Measurements from ENCODE around the gene BBS12.
A peak's percentile ranks its signal among the peaks of the same experiment; 100 is the strongest.

Gene BBS12

DNA sequence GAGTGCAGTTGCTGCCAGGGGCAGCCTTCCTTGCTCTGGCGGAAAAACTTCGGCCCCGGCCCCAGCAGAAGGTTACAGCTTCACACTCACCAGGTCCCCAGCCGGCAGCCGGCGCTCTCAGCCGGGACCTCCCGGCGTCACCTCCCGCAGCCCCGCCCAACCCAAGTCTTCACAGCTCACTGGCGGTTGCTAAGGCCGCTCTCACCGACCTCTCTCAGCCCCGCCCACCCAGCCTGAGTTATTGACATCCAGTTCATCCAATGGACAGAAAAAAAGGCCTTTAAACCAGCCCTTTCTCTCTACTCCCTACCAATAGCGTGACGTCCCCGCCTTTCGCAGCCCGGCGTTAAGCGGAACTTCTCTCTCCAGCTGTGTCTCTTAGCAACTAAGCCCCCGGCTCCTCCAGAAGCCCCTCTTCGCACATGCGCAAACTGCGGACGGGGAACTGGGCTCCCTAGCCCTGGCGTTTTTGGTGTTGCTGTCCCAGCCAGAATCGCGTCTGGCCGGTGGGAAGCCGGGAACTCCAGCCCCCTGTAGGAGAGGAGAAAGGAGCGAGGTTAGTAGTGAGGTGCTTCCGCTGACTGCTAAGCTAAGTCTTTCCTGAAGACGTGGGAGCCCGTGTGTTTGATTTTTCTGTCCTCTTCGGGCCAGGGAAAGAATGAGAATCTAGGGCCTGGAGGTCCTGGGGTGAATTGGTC lies at the start of gene BBS12:
Gene BBS12 (plus strand): TSS at position 376 of the 698 bp plus-strand sequence. CDS start 9,189 bp downstream, outside the sequence.
- peak; percentile 88 for DNase-seq

DNA sequence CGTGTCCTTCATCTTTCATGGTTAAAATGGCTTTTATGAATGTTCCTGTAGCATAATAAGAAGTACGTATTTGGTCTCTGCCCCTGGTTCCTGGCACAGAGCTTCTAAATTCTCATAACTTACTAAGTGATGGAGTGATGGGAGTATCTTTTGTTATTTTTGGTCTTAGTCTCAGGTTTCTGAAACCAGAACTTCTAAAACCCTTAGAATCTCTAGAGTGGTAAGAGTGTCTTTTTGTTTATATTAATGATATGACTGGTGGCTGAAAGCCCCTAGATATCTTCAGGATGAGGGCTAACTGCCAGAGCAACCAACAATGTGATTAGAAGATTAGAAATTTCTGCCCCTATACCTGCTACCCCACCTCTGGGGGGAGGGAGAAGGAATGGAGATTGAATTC lies 45.8 kb upstream of the BBS12 start:
- no peak for DNase-seq

DNA sequence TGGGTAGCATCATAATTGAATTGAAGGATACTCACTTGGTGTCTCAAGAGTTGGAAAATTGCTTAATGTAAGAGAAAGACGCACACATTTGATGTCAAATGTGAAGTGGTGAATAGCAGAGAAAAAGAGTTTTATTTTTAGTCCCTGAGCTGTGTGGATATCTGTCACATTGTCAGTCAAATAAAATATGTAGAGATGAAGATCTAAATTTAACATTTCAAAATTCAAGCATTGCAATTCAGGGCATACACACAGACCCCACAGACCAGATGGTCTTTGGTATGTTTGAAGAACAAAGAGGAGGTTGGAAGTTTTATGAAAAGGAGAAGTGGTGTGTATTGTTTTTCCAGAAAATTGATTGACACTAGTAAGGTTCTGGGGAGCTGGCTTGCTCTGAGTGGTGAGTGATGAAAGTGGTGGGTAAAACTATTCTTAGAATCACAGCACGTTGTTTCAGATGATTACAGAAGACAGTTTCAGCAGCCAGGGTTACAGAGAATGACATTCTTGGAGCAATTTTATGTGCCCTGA lies 44.9 kb upstream of the BBS12 start:
- DNase-seq, result no peak

DNA sequence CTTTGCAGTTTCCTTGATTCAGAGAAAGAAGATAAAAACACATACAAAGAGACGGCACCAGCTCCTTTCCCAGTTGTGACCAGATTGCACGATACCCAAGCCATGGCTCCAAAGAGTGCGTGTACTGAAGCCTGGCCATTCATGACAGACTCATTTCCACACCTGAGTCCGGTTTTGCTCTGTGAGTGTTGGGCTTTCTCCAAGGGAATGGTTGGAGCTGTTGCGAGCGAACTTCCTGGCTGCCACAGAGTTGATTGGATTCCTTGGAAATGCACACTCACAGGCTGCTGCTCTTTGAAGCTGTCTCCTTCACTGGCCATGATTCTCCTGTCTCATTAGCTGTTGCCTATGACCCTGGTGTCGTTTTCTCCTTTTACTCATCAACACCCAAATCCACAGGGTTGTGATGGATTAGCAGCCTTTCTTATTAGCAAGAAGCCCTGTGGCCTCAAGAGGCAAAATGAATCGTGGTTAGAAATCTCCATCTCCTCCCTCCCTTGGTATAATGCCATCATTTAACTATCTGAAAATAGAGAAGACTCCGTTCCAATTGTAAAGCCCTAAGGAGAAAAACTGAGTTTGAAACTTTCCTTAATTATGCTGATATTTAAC lies 43.9 kb upstream of the BBS12 start:
- DNase-seq, result no peak

DNA sequence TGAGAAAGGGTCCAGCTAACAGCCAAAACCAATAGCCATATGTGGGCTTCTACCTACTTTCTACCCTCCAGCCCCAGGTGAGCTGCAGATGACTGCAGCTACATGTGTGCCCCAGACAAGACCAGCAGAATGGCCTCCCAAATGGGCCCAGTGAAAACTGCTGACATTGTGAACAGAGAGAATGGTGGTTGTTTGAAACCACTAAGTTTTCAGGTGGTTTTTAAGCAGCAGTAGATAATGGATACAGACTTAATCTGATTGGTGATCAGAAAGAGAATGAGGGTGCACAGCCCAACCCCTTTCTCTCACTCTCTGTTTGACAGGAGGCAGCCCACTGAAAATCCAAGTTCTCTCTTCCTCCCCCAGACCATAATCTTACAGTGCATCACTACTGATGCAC lies 42.5 kb upstream of the BBS12 start:
- DNase-seq, result no peak

DNA sequence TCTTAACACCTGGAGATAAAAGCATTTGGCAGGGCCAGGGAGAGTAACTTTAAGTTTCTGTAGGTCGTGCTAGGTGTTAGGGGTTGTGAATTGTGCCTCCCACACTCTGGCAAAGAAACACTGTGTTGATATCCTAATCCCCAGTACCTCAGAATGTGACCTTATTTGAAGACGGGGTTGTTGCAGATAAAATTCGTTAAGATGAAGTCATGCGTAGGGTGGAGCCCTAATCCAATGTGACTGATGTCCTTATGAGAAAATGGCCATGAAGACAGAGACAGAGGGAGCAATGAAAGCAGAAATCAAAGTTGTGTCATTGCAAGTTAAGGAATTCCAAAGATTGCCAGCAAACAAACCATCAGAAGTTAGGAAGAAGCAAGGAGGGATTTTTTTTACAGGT lies 40.5 kb upstream of the BBS12 start:
- no peak for DNase-seq

DNA sequence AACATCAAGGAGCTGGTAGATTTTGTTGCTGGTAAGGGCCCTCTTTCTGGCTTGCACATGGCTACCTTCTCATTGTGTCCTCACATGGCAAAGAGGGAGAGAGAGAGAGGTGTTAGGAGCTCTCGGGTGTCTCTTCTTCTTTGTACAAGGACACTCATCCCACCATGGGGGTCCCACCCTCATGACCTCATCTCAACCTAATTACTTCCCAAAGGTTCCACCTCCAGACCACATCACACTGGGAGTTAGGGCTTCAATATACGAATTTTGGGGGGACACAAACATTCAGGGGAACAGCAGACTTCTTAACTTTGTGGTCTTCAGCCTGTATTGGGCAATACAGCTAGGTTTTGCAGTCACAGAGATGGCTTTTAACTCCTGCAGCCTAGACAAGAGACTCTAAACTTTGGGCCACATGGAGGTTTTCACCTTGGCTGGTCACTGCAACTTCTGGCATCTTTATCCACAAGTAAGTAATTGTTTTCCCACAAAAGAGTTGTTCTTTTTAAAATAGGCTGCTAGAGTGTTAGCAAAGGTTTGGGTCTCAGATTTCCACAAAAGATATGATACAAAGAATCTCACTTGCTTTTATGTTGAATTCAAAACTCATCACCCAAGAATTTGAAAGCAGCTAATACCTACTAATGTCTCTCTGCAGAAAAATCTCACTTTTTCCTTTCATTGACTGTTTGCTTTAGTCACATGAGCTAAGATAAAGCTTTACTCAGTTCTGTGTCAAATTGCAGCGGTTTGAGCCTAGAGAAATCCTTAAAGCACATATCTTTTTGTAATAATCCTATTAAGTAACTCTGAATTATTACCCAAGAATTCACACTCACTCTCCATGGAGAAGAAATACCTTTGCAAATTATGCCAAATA lies 39.6 kb upstream of the BBS12 start:
- no peak for DNase-seq

DNA sequence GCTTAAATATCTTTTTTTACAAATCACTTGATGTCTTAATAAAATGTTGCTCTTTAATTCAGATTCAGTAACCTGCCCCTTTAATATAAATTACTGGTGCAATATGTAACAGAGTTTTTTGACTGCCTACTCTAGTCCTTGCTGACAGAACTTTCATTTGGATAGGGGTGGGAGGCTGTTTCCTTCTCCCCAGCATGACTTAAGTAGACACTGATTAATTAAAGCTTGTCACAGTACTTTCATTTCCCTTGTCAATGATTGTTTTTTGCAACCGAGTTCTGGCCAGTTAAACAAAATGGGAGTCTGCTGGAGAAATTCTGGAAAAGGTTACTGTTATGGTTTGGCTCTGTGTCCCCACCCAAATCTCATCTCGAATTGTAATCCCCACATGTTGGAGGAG lies 37.3 kb upstream of the BBS12 start:
- no peak for DNase-seq

DNA sequence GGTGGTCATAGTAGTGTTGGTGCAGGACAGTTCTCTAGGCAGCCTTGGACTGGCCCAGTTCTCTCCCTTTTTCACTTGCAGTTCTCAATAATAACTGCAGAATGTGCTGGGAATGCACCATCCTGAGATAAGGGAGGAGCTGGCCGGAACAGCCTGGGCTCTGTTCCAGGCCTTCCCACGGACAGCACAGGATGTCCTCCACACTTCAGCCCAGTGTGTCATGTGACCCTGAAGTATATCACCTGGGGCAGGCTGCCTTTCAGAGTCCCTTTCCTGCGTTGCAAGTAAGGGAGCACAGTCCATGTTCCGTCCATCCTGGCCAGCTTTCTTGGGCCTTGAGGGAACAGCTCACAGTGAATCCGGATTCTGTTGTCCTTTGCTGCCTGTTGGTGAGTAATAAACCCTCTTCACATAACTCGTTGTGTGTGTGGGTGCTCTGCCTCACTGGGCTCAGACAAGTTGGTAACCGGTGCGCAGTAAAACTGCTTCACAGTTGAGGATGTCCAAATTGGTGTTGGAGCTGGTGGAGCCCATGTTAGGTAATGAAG lies 32.3 kb upstream of the BBS12 start:
- no peak for DNase-seq

DNA sequence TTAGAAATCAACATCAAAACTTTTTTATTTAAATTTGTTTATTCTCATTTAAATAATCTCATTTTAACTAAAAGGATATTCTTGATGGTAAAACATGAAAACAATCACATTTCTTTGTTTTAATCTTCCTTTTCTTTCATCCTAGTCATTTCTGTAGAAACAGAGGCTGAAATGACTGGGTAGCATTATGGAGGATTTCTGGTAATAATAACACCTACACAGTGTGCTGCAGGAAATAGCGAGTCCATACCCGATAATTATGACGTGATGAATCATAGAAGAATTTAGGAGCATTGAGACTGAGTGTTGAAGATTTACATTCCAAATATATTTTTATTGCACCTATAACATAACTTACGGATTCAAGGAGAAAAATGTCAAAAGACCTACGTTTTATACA lies 31.4 kb upstream of the BBS12 start:
- DNase-seq, result no peak

DNA sequence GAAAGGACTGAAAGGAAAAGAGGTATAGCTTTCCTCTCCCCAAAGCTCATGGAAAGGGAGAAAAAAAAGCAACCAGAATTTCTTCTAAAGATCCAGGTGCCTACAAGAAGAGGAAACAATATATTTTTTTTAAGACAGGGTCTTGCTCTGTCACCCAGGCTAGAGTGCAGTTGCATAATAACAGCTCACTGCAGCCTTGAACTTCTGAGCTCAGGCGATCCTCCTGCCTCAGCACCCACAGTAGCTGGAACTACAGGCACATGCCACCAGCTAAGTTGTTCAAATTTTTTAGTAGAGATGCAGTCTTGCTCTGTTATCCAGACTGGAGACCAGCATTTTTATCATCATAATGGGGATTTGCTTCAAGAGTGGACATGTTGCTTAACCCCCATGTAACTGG lies 30.5 kb upstream of the BBS12 start:
- DNase-seq, result no peak

DNA sequence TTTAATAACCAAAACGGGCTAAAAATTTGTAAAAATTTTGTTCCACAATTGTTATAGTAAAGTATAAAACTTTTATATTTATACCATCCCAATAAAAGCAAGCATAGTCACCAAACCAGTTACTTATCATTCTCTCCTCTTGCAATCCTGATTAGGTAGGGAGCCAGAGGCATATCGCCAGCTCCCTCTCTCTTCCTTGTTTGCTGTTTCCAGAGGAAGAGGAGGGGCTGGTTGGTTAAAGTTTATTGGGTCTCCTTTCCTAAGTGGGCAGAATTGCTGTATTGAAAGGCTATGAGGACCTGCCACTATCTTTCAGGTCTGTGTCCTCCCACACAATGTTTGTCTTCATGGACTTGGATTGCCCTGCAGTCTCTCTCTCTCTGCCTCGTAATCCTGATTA lies 29.6 kb upstream of the BBS12 start:
- DNase-seq, result no peak

DNA sequence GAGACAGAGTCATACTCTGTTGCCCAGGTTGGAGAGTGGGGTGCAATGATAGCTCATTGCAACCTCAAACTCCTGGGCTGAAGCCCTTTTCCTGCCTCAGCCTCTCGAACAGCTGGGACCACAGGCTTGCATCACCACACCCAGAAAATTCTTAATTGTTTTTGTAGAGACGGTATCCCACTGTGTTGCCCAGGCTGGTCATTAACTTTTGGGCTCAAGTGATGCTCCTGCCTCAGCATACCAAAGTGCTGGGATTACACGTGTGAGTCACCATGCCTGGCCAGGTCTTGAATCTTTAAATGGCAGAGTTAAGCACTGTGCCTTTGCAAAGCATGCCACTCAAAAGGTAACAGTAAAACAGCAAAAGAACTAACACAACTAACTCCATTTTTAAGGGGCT lies 28.6 kb upstream of the BBS12 start:
- no peak for DNase-seq

DNA sequence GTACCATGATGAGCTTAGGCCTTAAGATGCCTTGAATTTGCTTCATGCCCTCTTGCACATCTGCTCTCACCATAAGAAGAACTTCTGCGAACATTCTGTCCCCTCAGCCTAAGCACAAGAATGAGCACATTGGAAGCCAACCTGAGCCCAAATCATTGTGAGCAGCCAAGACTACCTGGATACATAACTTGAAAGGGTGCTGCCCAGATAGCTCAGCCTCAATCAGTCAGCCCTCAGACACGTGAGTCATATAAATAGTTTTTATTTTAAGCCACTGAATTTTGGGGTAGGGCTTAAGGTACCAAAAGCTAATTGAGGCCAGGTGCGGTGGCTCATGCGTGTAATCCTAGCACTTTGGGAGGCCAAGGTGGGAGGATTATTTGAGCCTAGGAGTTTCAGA lies 27.5 kb upstream of the BBS12 start:
- no peak for DNase-seq

DNA sequence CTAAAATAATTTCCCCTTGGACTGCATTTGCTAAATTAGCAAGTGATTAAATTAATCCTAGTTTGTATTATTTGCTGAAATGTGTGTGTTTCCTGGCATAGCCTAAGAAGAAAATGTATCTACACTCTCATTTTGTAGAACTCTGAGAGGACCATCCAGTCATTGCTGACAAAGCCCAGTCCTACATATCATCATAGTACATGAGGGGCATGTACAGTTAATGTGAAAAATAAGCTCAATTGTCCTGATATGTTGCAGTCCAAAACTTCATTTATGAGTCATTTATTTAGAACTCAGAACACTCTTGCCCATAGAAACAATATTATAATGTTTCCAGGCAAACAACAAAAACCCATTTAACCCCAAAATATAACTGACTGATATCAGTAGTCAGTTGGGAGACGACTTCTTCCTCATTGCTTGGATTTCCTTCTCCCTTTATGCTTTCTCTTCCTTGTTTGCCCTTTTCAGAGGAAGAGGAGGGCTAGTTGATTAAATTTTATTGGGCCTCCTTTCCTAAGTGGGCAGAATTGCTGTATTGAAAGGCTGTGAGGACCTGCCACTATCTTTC lies 26.9 kb upstream of the BBS12 start:
- DNase-seq, result no peak

DNA sequence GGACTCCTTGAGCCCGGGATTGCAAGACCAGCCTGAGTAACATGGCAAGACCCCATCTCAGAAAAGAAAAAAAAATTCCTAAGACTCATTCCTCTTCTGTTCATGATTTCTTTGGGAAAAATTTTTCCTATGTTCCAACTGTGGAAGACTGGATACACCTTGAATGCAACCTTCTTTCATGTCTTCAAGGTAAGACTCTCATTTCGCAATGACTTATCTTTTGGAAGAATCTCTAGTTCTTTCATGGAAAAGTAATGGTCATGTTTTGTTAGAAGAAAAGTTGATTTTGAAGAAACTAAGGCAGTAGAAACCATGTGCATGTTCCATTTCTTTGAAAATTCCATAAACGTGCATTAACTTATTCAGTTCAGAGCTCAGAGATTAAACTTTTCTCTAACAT lies 26.0 kb upstream of the BBS12 start:
- no peak for DNase-seq

DNA sequence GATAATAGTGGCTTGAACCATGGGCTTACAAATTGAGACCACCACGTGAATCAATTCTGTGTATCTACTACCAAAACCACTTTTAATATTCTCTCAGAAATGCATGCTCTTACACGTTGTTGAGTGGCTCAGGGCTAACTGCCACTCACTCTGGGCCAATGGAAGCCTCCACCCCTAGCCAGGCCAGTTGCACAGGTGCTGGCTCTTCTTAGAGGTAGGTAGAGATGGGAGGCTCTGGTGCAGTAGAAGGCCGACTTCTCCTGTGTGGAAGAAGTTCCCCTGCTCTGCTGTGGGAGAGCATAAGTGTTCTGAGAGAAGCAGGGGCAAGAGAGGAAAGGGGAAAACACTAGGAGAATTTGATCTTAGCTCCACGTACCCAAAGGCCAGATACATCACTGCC lies 25.0 kb upstream of the BBS12 start:
- DNase-seq, result no peak

DNA sequence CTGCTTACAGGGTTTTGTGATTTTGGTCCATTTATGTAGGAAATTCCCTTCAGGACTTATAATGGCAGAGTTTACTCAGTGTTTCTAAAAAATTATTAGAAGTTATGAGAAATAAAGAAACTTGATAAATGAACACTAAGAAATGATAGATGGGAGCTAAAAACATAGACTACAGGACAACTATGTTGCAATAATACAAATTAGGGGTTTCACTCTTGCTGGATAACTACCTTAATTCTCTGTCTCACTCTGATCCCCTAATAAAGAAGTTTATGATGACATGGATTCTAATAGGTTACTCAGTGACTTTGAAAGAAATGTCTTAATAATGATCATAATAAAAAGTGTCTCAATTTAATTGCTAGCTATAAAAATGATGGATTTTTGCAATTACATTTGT lies 23.3 kb upstream of the BBS12 start:
- no peak for DNase-seq

DNA sequence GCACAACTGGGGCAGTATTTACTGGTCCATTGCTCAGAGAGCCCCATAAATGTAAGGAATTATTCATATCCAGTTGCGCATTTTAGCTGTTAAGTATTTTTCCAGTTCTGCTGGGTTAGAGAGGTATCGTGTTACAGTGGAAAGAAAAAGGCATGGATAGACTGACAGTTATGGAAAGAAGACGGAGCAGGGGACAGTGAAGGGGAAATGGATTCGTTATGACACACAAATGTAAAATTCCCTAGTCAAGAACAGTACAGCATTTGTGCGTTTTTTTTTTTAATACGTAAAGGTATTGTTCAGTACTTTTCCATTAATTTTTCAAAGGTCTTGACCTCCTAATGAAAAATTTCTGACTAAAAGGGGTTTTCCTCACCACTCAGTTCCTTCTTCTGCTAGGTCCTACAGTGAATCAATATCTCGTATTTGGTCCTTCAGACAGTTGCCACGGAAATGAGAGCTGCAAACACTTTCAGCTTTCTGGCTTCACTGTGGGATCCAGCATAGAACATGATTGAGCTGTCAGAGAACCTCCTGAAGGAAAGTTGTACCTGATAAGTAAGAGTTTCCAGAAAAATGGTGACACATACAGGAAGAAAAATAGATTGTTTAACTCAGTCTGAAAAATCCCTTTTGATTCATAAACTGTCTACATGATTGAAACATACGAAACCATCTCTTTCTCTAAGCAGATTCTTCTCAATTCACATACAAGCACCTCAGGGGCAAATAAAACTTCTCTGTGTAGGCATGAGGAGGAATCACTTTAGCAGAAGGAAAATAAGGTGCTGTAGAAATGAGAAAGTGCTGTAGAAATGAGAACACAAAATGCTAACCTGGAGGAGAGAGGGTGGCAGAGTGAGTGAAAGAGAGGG lies 21.8 kb upstream of the BBS12 start:
- DNase-seq, result no peak

DNA sequence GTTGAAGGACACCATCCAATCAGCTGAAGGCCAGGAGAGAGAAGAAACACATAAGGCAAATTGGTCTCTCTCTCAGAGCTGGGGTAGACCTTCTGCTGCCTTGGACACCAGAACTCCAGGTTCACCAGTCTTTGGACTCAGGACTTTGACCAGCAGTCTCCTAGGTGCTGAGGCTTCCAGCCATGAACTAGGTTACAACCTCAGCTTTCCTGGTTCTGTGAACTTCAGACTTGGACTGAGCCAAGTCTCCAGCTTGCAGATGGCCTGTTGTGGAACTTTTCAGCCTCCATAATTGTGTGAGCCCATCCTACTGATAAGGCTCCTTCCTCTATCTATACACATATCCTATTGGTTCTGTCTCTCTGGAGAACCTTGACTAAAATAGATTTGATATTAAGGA lies 20.6 kb upstream of the BBS12 start:
- DNase-seq, result no peak

DNA sequence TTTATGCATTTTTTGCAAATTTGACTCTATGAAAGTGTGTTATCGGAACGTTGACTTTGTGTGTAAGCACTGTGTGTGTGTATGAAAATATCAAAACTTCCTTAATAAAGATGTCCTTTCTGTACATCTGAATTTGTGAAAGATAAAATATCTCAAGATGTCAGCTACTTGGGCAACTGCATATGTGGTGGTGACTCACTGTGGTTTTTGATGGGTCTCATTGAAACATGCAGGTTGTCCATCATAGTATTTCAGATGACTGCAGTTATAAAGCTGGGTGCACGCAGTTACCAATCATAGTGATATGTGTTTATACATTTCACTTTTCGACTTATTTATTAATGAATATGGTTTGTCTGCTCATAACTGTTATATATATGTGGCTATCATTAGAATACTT lies 19.7 kb upstream of the BBS12 start:
- DNase-seq, result no peak

DNA sequence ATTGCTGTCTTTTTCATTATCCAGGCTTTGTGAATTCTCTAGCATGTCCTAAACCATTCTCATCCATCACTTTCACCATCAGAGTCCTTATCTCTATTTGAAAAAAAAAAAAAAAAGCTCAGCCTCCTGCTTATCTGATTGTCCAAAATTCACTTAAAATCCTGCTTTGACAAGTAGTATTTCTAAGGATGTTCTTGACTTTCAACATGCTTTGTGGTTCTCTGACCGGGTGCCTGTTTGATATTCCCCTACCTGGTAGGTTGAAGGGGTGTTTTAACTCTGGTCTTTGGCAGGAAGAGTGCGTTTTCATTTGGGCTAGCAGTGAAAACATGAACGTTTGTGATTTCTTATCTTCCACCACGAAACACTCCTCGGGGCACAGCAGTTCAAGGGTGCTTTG lies 17.3 kb upstream of the BBS12 start:
- no peak for DNase-seq

Data from NCI-H2029 treated with DMSO at 0.1 percent for 48 hours (cell line).